Measurements from ENCODE around the gene UTP25. TPM values are rescaled to one million over a fixed set of nuclear protein-coding genes. Genes with fewer than 3 reads are reported as not detected.

Gene UTP25
- polyA plus RNA-seq, 1 donor (not counting 4 experiments of a cell fraction or from before 2014, with no cell fraction given), result 13.3 TPM

DNA sequence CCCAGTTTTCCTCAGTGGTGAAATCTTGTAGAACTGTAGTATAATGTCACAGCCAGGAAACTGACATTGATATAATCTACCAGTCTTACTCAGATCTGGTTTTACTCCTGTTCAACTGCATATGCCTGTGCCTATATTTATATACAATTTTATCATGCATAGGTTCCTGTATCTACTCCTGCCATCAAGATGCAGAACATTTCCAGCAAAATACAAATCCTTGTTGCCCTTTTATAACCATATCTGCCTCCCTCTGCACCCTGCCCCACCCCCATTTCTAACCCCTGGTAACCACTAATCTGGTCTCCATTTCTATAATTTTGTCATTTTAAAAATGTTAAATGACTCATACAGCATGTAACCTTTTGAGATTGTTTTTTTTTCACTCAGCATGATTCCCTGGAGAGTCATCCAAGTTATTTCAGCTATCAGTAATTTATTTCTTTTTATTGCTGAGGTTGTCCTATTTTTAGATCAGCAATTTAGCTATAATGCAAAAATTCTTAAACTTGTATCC lies 8.1 kb downstream of the UTP25 start:
- peaks cover 23 to 64% of the 10 kb centered on the region in 2 experiments for H3K36me3 ChIP-seq (ENCODE audit: control insufficient read depth in 2 of 2, extremely low read depth in 1 of 2, insufficient read depth in 2 of 2, low read length in 2 of 2)
- H4K20me1 ChIP-seq (ENCODE audit: control insufficient read depth, extremely low read depth, insufficient read depth, low read length), result no peaks in the 10 kb centered on the region
- no peak overlapping the region for H3K9ac ChIP-seq (ENCODE audit: control insufficient read depth, extremely low read depth, insufficient read depth, low read length)
- H3K4me3 ChIP-seq (ENCODE audit: control insufficient read depth in 2 of 3, extremely low read depth in 1 of 3, insufficient read depth in 2 of 3, low read depth in 1 of 3, low read length in 3 of 3), result no peak overlapping the region
- no peaks in the 10 kb centered on the region for H3K27me3 ChIP-seq (ENCODE audit: control insufficient read depth, extremely low read depth, insufficient read depth, low read length)
- FAIRE-seq, result no peak
- DNase-seq (ENCODE audit: low read depth, low spot score), result no peak
- dilution Hi-C loops (cut with MboI; ENCODE audit: extremely low pct_ligation_motif_present, low sequenced_read_pairs), result loop anchor here (25.0 kb wide), 1 partner anchor 151 kb away; no protein-coding TSS in a partner anchor
- H3K27ac ChIP-seq (ENCODE audit: control insufficient read depth, insufficient read depth, low read length), result no peak overlapping the region
- no peak overlapping the region for H2AFZ ChIP-seq (ENCODE audit: control insufficient read depth, low read length)
- H3K79me2 ChIP-seq (ENCODE audit: control insufficient read depth, insufficient read depth, low read length), result peaks cover 6% of the 10 kb centered on the region
- H3K4me1 ChIP-seq (ENCODE audit: control insufficient read depth, extremely low read depth, insufficient read depth, low read length), result peaks cover 20% of the 10 kb centered on the region
- TF ChIP-seq CTCF (optimal IDR thresholded peaks at IDR 0.05 in 1 of 3, IDR thresholded peaks at IDR 0.05 in 1 of 3, conservative IDR thresholded peaks at IDR 0.05 in 1 of 3; ENCODE audit: extremely low read depth in 1 of 3, insufficient read depth in 2 of 3, low read length in 3 of 3) (no peak), EZH2 (IDR thresholded peaks at IDR 0.05; ENCODE audit: low read length) (no peak)
- H3K9me1 ChIP-seq (ENCODE audit: control insufficient read depth, extremely low read depth, insufficient read depth, low read length), result no peaks in the 10 kb centered on the region
- no peaks in the 10 kb centered on the region for H3K9me3 ChIP-seq (ENCODE audit: control insufficient read depth, low read depth, low read length)
- H3K4me2 ChIP-seq (ENCODE audit: control insufficient read depth, extremely low read depth, insufficient read depth, low read depth, low read length), result no peak overlapping the region

DNA sequence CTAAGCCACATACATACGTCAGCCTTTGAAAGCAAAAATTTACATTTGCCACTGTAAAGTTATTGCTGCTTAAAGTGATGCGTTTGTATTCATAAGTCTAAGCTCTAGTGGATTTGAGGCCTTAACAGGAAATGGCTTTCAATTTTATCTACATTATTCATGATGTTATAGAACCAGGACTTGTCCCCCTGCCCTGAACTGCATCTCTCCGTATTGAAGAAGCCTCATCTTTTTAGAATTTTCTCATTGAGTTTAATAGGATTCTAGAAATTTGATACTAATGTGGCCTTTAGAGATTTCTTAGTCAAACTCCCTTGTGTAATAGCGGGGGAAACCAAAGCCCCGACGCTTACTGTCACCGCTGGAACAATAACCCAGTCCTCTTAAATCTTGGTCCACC lies 9.9 kb downstream of the UTP25 start:
- Histone ChIP-seq H3K9me1 (ENCODE audit: control insufficient read depth, extremely low read depth, insufficient read depth, low read length) (peaks cover 2% of the 10 kb centered on the region), H3K4me3 (ENCODE audit: control insufficient read depth in 2 of 3, extremely low read depth in 1 of 3, insufficient read depth in 2 of 3, low read depth in 1 of 3, low read length in 3 of 3) (no peak overlapping the region), H3K9me3 (ENCODE audit: control insufficient read depth, low read depth, low read length) (no peaks in the 10 kb centered on the region), H3K27me3 (ENCODE audit: control insufficient read depth, extremely low read depth, insufficient read depth, low read length) (no peaks in the 10 kb centered on the region), H4K20me1 (ENCODE audit: control insufficient read depth, extremely low read depth, insufficient read depth, low read length) (no peaks in the 10 kb centered on the region), H3K27ac (ENCODE audit: control insufficient read depth, insufficient read depth, low read length) (no peak overlapping the region), H3K79me2 (ENCODE audit: control insufficient read depth, insufficient read depth, low read length) (peaks cover 5% of the 10 kb centered on the region), H3K4me2 (ENCODE audit: control insufficient read depth, extremely low read depth, insufficient read depth, low read depth, low read length) (no peak overlapping the region), H3K4me1 (ENCODE audit: control insufficient read depth, extremely low read depth, insufficient read depth, low read length) (peaks cover 20% of the 10 kb centered on the region), H3K9ac (ENCODE audit: control insufficient read depth, extremely low read depth, insufficient read depth, low read length) (no peak overlapping the region), H2AFZ (ENCODE audit: control insufficient read depth, low read length) (no peak overlapping the region), H3K36me3 (ENCODE audit: control insufficient read depth in 2 of 2, extremely low read depth in 1 of 2, insufficient read depth in 2 of 2, low read length in 2 of 2) (peaks cover 27 to 70% of the 10 kb centered on the region in 2 experiments)
- dilution Hi-C loops (cut with MboI; ENCODE audit: extremely low pct_ligation_motif_present, low sequenced_read_pairs), result loop anchor here (25.0 kb wide), 1 partner anchor 150 kb away; no protein-coding TSS in a partner anchor
- DNase-seq (ENCODE audit: low read depth, low spot score) (no peak), FAIRE-seq (no peak)
- TF ChIP-seq EZH2 (IDR thresholded peaks at IDR 0.05; ENCODE audit: low read length) (no peak), CTCF (optimal IDR thresholded peaks at IDR 0.05 in 1 of 3, IDR thresholded peaks at IDR 0.05 in 1 of 3, conservative IDR thresholded peaks at IDR 0.05 in 1 of 3; ENCODE audit: extremely low read depth in 1 of 3, insufficient read depth in 2 of 3, low read length in 3 of 3) (no peak)
